ENCODE measurements around the gene SMKR1.

DNA sequence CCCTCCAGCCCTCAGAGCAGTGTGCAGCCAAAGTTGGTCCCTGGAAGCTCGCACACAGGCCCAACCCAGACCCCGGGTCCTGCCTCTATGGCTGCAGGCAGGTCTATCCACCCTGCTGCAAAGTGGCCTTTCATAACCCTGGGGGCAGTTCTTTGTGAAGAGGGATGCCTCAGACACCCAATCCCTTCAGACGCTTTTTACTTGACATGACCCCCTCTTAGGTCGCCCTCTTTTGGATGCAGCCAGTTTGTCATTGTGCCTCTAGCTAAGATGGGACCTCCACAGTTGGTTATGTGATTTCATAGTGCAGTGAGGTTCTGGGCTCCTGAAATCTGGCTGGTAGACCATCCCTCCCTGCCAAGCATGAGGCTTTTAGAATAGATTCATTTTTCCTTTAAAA lies 27.3 kb downstream of the SMKR1 start:
- no peak for TF ChIP-seq JUNB (IDR thresholded peaks at IDR 0.05; ENCODE audit: unreplicated experiment)
- no peak for TF ChIP-seq EZH2 (IDR thresholded peaks at IDR 0.05; ENCODE audit: low read depth, unreplicated experiment)
- TF ChIP-seq, protein P1, sequence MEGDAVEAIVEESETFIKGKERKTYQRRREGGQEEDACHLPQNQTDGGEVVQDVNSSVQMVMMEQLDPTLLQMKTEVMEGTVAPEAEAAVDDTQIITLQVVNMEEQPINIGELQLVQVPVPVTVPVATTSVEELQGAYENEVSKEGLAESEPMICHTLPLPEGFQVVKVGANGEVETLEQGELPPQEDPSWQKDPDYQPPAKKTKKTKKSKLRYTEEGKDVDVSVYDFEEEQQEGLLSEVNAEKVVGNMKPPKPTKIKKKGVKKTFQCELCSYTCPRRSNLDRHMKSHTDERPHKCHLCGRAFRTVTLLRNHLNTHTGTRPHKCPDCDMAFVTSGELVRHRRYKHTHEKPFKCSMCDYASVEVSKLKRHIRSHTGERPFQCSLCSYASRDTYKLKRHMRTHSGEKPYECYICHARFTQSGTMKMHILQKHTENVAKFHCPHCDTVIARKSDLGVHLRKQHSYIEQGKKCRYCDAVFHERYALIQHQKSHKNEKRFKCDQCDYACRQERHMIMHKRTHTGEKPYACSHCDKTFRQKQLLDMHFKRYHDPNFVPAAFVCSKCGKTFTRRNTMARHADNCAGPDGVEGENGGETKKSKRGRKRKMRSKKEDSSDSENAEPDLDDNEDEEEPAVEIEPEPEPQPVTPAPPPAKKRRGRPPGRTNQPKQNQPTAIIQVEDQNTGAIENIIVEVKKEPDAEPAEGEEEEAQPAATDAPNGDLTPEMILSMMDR (conservative IDR thresholded peaks at IDR 0.05; ENCODE audit: low read depth in 2 of 2), result peak; percentile 39 to 58
- no peak for TF ChIP-seq POLR2AphosphoS5 (IDR thresholded peaks at IDR 0.05; ENCODE audit: low read depth)
- no peak for TF ChIP-seq CREB1 (CRISPR knock-in tag; IDR thresholded peaks at IDR 0.05; ENCODE audit: low read depth)
- TF ChIP-seq, protein P2, sequence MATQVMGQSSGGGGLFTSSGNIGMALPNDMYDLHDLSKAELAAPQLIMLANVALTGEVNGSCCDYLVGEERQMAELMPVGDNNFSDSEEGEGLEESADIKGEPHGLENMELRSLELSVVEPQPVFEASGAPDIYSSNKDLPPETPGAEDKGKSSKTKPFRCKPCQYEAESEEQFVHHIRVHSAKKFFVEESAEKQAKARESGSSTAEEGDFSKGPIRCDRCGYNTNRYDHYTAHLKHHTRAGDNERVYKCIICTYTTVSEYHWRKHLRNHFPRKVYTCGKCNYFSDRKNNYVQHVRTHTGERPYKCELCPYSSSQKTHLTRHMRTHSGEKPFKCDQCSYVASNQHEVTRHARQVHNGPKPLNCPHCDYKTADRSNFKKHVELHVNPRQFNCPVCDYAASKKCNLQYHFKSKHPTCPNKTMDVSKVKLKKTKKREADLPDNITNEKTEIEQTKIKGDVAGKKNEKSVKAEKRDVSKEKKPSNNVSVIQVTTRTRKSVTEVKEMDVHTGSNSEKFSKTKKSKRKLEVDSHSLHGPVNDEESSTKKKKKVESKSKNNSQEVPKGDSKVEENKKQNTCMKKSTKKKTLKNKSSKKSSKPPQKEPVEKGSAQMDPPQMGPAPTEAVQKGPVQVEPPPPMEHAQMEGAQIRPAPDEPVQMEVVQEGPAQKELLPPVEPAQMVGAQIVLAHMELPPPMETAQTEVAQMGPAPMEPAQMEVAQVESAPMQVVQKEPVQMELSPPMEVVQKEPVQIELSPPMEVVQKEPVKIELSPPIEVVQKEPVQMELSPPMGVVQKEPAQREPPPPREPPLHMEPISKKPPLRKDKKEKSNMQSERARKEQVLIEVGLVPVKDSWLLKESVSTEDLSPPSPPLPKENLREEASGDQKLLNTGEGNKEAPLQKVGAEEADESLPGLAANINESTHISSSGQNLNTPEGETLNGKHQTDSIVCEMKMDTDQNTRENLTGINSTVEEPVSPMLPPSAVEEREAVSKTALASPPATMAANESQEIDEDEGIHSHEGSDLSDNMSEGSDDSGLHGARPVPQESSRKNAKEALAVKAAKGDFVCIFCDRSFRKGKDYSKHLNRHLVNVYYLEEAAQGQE (IDR thresholded peaks at IDR 0.05; ENCODE audit: unreplicated experiment), result no peak
- TF ChIP-seq EZH2phosphoT487 (IDR thresholded peaks at IDR 0.05; ENCODE audit: unreplicated experiment), result no peak
- TF ChIP-seq, protein P3, sequence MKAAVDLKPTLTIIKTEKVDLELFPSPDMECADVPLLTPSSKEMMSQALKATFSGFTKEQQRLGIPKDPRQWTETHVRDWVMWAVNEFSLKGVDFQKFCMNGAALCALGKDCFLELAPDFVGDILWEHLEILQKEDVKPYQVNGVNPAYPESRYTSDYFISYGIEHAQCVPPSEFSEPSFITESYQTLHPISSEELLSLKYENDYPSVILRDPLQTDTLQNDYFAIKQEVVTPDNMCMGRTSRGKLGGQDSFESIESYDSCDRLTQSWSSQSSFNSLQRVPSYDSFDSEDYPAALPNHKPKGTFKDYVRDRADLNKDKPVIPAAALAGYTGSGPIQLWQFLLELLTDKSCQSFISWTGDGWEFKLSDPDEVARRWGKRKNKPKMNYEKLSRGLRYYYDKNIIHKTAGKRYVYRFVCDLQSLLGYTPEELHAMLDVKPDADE (IDR thresholded peaks at IDR 0.05), result no peak
- TF ChIP-seq ZNF331 (CRISPR knock-in tag; IDR thresholded peaks at IDR 0.05; ENCODE audit: low read depth), result no peak
- no peak for TF ChIP-seq NANOG (IDR thresholded peaks at IDR 0.05; ENCODE audit: borderline replicate concordance)
